Ovary (tissue), 9 donors: ENCODE results near the gene ELP4. TPM values are rescaled to one million over a fixed set of nuclear protein-coding genes. Genes with fewer than 3 reads are reported as not detected.
A peak's percentile ranks its signal among the peaks of the same experiment; 100 is the strongest.

Experiments used
- DNase-seq, 5 donors: peaks; one replicate each; pipeline ENCODE4 v3.0.0-alpha.2; 2019 to 2020
- H3K27ac ChIP-seq, 2 donors: fragments of 200-600 bp; one replicate each; pipeline versions ENCODE4 v1.5.1 to v1.8.0; 2019 to 2022
- H3K27me3 ChIP-seq: fragments of 200-600 bp; one replicate; pipeline ENCODE4 v1.8.0; 2022
- H3K36me3 ChIP-seq: fragments of 200-600 bp; sonication (generic); one replicate; pipeline ENCODE4 v1.5.1; 2019
- H3K4me1 ChIP-seq: one replicate; pipeline ENCODE4 v1.8.1; 2013; ENCODE audit warnings: mild to moderate bottlenecking, moderate library complexity; ENCODE audit not compliant: insufficient read depth
- H3K4me3 ChIP-seq: fragments of 200-600 bp; sonication (generic); one replicate; pipeline ENCODE4 v1.5.1; 2017
- H3K9me3 ChIP-seq, 2 donors: fragments of 200-600 bp in 1 of 2; sonication (generic) in 1 of 2; one replicate each; pipeline versions ENCODE4 v1.5.1 to v1.8.1; 2013 to 2019; ENCODE audit warnings: mild to moderate bottlenecking in 1 of 2, moderate library complexity in 1 of 2
- CTCF ChIP-seq, 3 donors: fragments of 450-650 bp in 2 of 3; fragments of 200-600 bp in 1 of 3; IDR thresholded peaks; one replicate each; pipeline versions ENCODE4 v1.5.1 to v1.8.0; 2016 to 2022; ENCODE audit warnings: antibody characterized with exemption in 3 of 3, mild to moderate bottlenecking in 1 of 3
- EP300 ChIP-seq: sonication (generic); formaldehyde crosslinking; IDR thresholded peaks from one replicate; pipeline ENCODE4 v1.6.1; 2017; ENCODE audit warnings: antibody characterized with exemption
- POLR2A ChIP-seq: fragments of 450-650 bp; IDR thresholded peaks from one replicate; pipeline ENCODE4 v1.6.1; 2017; ENCODE audit warnings: antibody characterized with exemption, mild to moderate bottlenecking, moderate library complexity
- WGBS, 3 donors: extraction: QIAGEN DNeasy Blood & Tissue Kit in 1 of 3; methylation state at CpG; one replicate each; pipeline versions ENCODE4 v1.1.5 to v1.1.7; 2013 to 2017; 5-methylcytosine and 5-hydroxymethylcytosine counted together
- intact Hi-C, 4 donors: fragments of 100-400 bp; cut with DNase I; formaldehyde crosslinking; loops; one replicate each; pipeline versions ENCODE4 v1.11.0 to v1.15.1; 2022 to 2023
- polyA plus RNA-seq, 2 donors: library from polyadenylated mRNA; stranded (reverse); fragments of 200-250 nt in 1 of 2; fragments of 350-450 nt in 1 of 2; fragmentation: Illumina TruSeq in 1 of 2; extraction: RNeasy Lipid Tissue Mini Kit (QIAGEN cat#74804) in 1 of 2; gene quantifications; one replicate each; pipeline ENCODE4 v1.2.3, GENCODE V29; 2013 to 2014
- total RNA-seq, 7 donors: library from RNA; depleted of rRNA in 2 of 7; stranded (reverse); fragments of >200 nt in 2 of 7; fragmentation: NEBNext Ultra II Directional in 3 of 7; extraction: Animal tissue kit (Norgen Biotek cat#: 25700) in 3 of 7; gene quantifications; one replicate each; pipeline versions ENCODE4 v1.1.0 to v1.2.4, GENCODE V29; 2016 to 2023
- donor health status: DM: no; HTN: no; CAD: no; lungs with moderate emphysema.
- donor health status: DM: no; HTN: no; CAD: no.
- donor health status: Bipolar disorder and iron deficiency.
- donor health status: DM: yes; HTN: yes; CAD: no.
- donor health status: DM: no; HTN: no; CAD: no.
- donor health status: DM: yes; HTN: yes; CAD: no.

The ELP4 gene
- total and polyA plus RNA-seq, 9 donors: 9.7 to 25.8 (median 13.8) TPM

- TF ChIP-seq POLR2A (no peak), EP300 (no peak), CTCF (IDR thresholded peaks at IDR 0.05) (no peak)
- intact Hi-C loops: no loop called here
- no peaks in the 10 kb centered on the region for H3K36me3 ChIP-seq
- no peaks in the 10 kb centered on the region for H3K9me3 ChIP-seq
- DNase-seq: no peak
- no peak overlapping the region for H3K27ac ChIP-seq
- peaks cover 3% of the 10 kb centered on the region for H3K27me3 ChIP-seq
- WGBS, 3 donors: 11 to 13% (median 11%) methylated on average over 21 of the region's 21 CpGs
- no peak overlapping the region for H3K4me3 ChIP-seq
- H3K4me1 ChIP-seq: peaks cover 15% of the 10 kb centered on the region
Measured at GRCh38 chr11:31808721-31809540, 299.4 kb downstream of the ELP4 start.

GRCh38 chr11:31809541-31809856 lies 299.9 kb downstream of the ELP4 start:
- no peak overlapping the region for H3K4me3 ChIP-seq
- H3K27me3 ChIP-seq: no peaks in the 10 kb centered on the region
- WGBS, 3 donors: 27% methylated on average over 6 of the region's 6 CpGs

GRCh38 chr11:31809857-31810778 lies 300.6 kb downstream of the ELP4 start:
- peaks cover 15% of the 10 kb centered on the region for H3K4me1 ChIP-seq
- no peaks in the 10 kb centered on the region for H3K36me3 ChIP-seq
- intact Hi-C loops: no loop called here
- H3K4me3 ChIP-seq: peak overlapping the region; percentile 13
- no peaks in the 10 kb centered on the region for H3K9me3 ChIP-seq
- TF ChIP-seq POLR2A (no peak), CTCF (IDR thresholded peaks at IDR 0.05) (no peak), EP300 (no peak)
- 2 to 4% (median 3%) methylated on average over 91 of the region's 91 CpGs for WGBS, 3 donors
- no peak for DNase-seq
- H3K27me3 ChIP-seq: no peaks in the 10 kb centered on the region
- no peak overlapping the region for H3K27ac ChIP-seq

More at GRCh38 chr11:31809541-31809856, 299.9 kb downstream of the ELP4 start:
- H3K4me1 ChIP-seq: peaks cover 15% of the 10 kb centered on the region
- TF ChIP-seq CTCF (IDR thresholded peaks at IDR 0.05): no peak
- no peak for TF ChIP-seq POLR2A
- no peak for TF ChIP-seq EP300
- H3K9me3 ChIP-seq: no peaks in the 10 kb centered on the region
- DNase-seq: no peak
- H3K36me3 ChIP-seq: no peaks in the 10 kb centered on the region
- intact Hi-C loops: no loop called here
- H3K27ac ChIP-seq: no peak overlapping the region

GRCh38 chr11:31810779-31811647 lies 301.4 kb downstream of the ELP4 start, which contains the start of gene PAX6:
Gene PAX6 (minus strand): TSS chr11:31811322. CDS start chr11:31806411, 4,911 bp downstream.
- intact Hi-C loops: no loop called here
- Histone ChIP-seq H3K27me3 (no peaks in the 10 kb centered on the region), H3K9me3 (no peaks in the 10 kb centered on the region), H3K4me3 (peak within 1 kb of the TSS; percentile 13), H3K27ac (no peak within 1 kb of the TSS), H3K4me1 (peaks cover 15% of the 10 kb centered on the region), H3K36me3 (no peaks in the 10 kb centered on the region)
- no peak for TF ChIP-seq POLR2A
- TF ChIP-seq EP300: no peak
- TF ChIP-seq CTCF (IDR thresholded peaks at IDR 0.05): no peak
- WGBS, 3 donors: 3 to 6% (median 4%) methylated on average over 49 of the region's 49 CpGs
- no peak for DNase-seq
